IPS-15b (cell line): ENCODE measurements around the gene RBM26.
"Not testable (repeated sequence)": the region's sequence is repeated elsewhere in the genome, so short reads cannot be mapped to it uniquely, and the experiment has no call there.

Experiments
- H3K27me3 ChIP-seq: one replicate; pipeline ENCODE4 v1.6.1; 2013; ENCODE audit warnings: low read length; ENCODE audit not compliant: control insufficient read depth, insufficient read depth
- H3K36me3 ChIP-seq: one replicate; pipeline ENCODE4 v1.6.1; 2013; ENCODE audit warnings: low read length; ENCODE audit not compliant: control insufficient read depth, insufficient read depth
- H3K4me1 ChIP-seq: one replicate; pipeline ENCODE4 v1.6.1; 2013; ENCODE audit warnings: mild to moderate bottlenecking, low read length; ENCODE audit not compliant: control insufficient read depth, insufficient read depth
- H3K4me3 ChIP-seq: one replicate; pipeline ENCODE4 v1.5.1; 2013; ENCODE audit warnings: low read depth, low read length
- H3K9ac ChIP-seq: one replicate; pipeline ENCODE4 v1.6.1; 2013; ENCODE audit warnings: low read depth, mild to moderate bottlenecking, low read length
- H3K9me3 ChIP-seq: one replicate; pipeline ENCODE4 v1.6.1; 2013; ENCODE audit warnings: mild to moderate bottlenecking, low read length; ENCODE audit not compliant: control insufficient read depth, insufficient read depth

The RBM26 gene

DNA sequence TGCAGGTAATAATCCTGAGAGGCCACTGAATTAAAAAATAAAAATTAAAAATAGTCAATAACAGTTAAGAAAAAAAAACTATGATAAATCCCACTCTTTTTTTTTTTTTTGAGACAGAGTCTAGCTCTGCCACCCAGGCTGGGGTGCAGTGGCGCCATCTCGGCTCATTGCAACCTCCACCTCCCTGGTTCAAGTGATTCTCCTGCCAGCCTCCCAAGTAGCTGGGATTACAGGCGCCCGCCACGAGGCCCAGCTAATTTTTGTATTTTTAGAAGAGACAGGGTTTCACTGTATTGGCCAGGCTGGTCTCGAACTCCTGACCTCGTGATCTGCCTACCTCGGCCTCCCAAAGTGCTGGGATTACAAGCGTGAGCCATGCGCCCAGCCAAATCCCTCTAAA lies 56.4 kb downstream of the RBM26 start:
- H3K36me3 ChIP-seq, H3K9me3 ChIP-seq, H3K4me1 ChIP-seq, H3K27me3 ChIP-seq, H3K4me3 ChIP-seq, H3K9ac ChIP-seq: not testable (repeated sequence)

- Histone ChIP-seq H3K4me3 (no peak overlapping the region), H3K9ac (no peak overlapping the region), H3K4me1 (no peaks in the 10 kb centered on the region), H3K9me3 (no peaks in the 10 kb centered on the region), H3K36me3 (no peaks in the 10 kb centered on the region), H3K27me3 (no peaks in the 10 kb centered on the region)
Measured at GRCh38 chr13:79349011-79349410, 57.0 kb downstream of the RBM26 start.

DNA sequence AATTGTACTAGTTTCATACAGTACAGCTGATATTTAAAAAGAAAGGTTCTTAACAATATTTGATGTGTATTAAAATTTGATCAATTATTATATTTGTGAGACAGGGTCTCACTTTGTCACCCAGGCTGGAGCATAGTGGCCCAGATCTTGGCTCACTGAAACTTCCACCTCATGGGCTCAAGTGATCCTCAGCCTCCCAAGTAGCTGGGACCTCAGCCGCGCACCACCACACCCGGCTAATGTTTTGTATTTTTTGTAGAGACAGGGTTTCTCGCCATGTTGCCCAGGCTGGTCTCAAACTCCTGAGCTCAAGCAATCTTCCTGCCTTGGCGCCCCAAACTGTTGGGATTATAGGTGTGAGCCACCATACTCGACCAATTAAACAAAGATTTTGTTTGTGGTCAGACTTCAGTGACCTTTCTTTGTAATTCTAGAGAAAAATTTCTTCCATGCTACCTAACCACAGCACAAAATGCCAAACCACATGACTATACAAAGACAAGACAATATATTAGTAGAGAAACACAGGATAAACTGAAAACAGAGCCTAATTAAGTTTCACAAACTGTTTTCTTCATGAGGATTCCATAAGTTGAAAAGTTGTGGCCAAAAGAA lies 59.6 kb downstream of the RBM26 start:
- no peaks in the 10 kb centered on the region for H3K36me3 ChIP-seq
- H3K4me3 ChIP-seq = no peak overlapping the region
- H3K4me1 ChIP-seq = no peaks in the 10 kb centered on the region
- no peaks in the 10 kb centered on the region for H3K9me3 ChIP-seq
- no peaks in the 10 kb centered on the region for H3K27me3 ChIP-seq
- no peak overlapping the region for H3K9ac ChIP-seq

DNA sequence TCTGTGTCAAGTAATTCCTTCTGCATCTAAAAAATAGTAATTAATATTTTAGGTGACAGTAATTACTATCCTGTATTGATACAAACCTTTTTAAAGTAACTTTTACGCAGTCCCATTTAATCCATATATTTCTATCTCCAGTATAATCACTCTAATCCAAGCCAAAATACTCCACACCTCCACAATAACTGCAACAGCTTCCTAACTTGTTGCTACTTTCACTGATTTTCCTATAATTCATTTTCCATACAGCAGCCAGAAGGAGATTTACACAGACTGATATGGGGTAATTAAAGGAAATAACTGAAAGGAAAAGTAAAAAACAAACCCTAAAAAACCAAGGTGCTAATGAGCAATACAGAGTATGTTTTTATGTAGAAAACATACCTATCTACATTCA lies 64.9 kb downstream of the RBM26 start:
- H3K9ac ChIP-seq = no peak overlapping the region
- H3K27me3 ChIP-seq = no peaks in the 10 kb centered on the region
- no peaks in the 10 kb centered on the region for H3K4me1 ChIP-seq
- H3K9me3 ChIP-seq = no peaks in the 10 kb centered on the region
- H3K4me3 ChIP-seq = no peak overlapping the region
- H3K36me3 ChIP-seq = peaks cover 5% of the 10 kb centered on the region

DNA sequence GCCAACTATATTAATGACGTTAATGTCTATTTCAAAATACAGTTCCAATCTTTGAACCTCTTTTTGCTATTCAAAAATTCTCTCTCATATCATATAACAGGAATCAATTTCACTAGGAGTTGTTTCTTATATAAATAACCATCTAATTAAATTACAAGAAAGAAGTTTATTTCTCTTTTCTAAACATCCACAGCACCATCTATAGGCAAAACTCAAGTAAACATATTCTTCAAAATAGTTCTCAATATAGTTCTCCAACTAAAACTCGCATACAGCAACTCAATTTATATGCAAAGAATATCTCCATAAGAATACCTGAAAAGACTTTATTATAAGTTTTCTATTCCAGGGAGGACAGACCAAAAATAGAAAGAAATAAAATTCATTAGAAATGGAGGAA lies 65.6 kb downstream of the RBM26 start:
- Histone ChIP-seq H3K36me3 (peaks cover 8% of the 10 kb centered on the region), H3K27me3 (no peaks in the 10 kb centered on the region), H3K9ac (no peak overlapping the region), H3K4me3 (no peak overlapping the region), H3K4me1 (no peaks in the 10 kb centered on the region), H3K9me3 (no peaks in the 10 kb centered on the region)

DNA sequence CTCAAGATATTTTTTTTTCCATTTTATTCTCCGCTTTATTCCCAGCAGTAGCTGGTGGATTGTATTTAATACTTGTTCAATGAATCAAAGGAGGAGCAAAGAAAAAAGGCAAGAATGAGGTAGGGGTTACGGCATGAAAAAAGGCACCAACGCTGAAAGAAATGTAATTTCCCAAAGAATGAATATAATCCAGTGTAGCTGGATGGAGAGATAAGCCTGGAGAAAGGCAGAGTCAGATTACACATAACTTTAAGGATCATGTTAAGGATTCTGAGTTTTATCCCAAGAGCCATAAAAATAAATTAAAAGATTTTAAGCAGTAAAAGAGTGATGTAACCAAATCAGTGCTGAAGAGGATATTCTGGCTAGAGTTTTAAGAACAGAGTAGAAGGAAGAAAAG lies 67.7 kb downstream of the RBM26 start:
- H3K36me3 ChIP-seq = peaks cover 12% of the 10 kb centered on the region

GRCh38 chr13:79336966-79337365 lies 69.1 kb downstream of the RBM26 start:
- Histone ChIP-seq H3K9ac (no peak overlapping the region), H3K4me3 (no peak overlapping the region), H3K36me3 (peaks cover 12% of the 10 kb centered on the region), H3K27me3 (no peaks in the 10 kb centered on the region), H3K9me3 (no peaks in the 10 kb centered on the region), H3K4me1 (no peaks in the 10 kb centered on the region)

More for the DNA sequence above, 67.7 kb downstream of the RBM26 start:
- Histone ChIP-seq H3K9ac (no peak overlapping the region), H3K4me1 (no peaks in the 10 kb centered on the region), H3K9me3 (no peaks in the 10 kb centered on the region), H3K27me3 (no peaks in the 10 kb centered on the region), H3K4me3 (no peak overlapping the region)

GRCh38 chr13:79328510-79328909 lies 77.5 kb downstream of the RBM26 start:
- H3K27me3 ChIP-seq = no peaks in the 10 kb centered on the region
- H3K9ac ChIP-seq = no peak overlapping the region
- H3K9me3 ChIP-seq = no peaks in the 10 kb centered on the region
- no peaks in the 10 kb centered on the region for H3K36me3 ChIP-seq
- H3K4me3 ChIP-seq = no peak overlapping the region
- H3K4me1 ChIP-seq = no peaks in the 10 kb centered on the region

GRCh38 chr13:79320433-79320832 lies 85.6 kb downstream of the RBM26 start:
- no peaks in the 10 kb centered on the region for H3K36me3 ChIP-seq

DNA sequence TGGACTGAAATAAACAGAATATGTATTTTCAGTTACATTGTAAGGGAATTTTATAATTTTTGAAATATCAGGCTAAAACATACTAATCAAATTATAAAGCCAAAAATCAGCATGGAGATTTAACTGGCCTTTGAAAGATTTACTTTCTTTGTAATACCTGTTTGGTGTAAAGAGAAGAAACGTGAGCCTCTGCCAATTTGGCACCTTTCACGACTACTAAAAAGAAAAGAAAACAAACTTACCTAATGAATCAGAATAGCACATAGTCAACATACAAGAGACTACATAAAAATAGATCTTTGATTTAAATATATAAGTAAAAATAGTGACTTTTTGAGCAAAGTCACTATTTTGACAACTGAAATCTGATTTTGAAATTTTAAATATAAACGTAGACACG lies 87.4 kb downstream of the RBM26 start:
- Histone ChIP-seq H3K9me3 (no peaks in the 10 kb centered on the region), H3K27me3 (no peaks in the 10 kb centered on the region), H3K9ac (no peak overlapping the region), H3K36me3 (no peaks in the 10 kb centered on the region), H3K4me3 (no peak overlapping the region), H3K4me1 (no peaks in the 10 kb centered on the region)

More at GRCh38 chr13:79320433-79320832, 85.6 kb downstream of the RBM26 start:
- H3K27me3 ChIP-seq = no peaks in the 10 kb centered on the region
- H3K9me3 ChIP-seq = no peaks in the 10 kb centered on the region
- no peak overlapping the region for H3K9ac ChIP-seq
- no peaks in the 10 kb centered on the region for H3K4me1 ChIP-seq
- H3K4me3 ChIP-seq = no peak overlapping the region

DNA sequence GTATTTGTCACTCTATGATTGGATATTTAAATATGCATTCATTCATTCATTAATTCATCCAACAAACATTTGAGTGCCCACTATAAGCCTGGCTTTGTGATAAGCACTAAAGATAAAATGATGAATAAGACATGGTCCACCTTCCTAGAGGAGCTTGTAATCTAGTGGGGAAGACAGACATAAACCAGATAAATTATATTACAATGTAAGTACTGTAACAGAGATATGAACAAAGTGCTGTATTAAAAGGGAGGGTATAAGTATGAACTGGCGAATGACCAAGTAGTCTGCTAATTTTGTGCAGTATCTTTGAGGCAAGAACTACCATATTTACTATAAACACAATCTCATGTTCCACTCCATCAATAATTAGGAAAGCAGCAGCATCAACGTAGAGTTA lies 88.2 kb downstream of the RBM26 start:
- H3K36me3 ChIP-seq = no peaks in the 10 kb centered on the region
- no peak overlapping the region for H3K9ac ChIP-seq
- H3K4me3 ChIP-seq = no peak overlapping the region
- no peaks in the 10 kb centered on the region for H3K9me3 ChIP-seq
- no peaks in the 10 kb centered on the region for H3K4me1 ChIP-seq
- H3K27me3 ChIP-seq = no peaks in the 10 kb centered on the region

DNA sequence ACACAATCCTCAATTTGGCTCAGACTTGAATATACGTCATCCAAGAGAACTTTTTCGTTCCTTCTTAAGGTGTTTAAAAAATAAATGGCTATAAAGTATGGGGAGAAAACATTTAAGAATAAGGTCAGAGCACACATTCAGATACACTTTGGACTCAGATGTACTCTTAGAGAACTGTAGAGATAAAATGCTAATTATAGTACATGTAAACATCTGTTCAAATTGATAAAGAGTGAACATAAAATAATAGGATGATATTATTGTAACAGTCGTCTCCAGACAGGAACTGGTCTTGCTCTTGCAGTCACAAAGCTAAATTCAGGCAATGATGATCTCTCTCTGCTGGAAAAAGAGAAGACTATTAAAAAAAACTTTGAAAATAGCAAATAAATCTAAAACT lies 91.4 kb downstream of the RBM26 start:
- Histone ChIP-seq H3K9me3 (no peaks in the 10 kb centered on the region), H3K4me3 (no peak overlapping the region), H3K36me3 (no peaks in the 10 kb centered on the region), H3K4me1 (peaks cover 3% of the 10 kb centered on the region), H3K27me3 (no peaks in the 10 kb centered on the region), H3K9ac (no peak overlapping the region)
